ENCODE results near the gene OR5M8. TPM values are rescaled to one million over a fixed set of nuclear protein-coding genes. Genes with fewer than 3 reads are reported as not detected.

Gene OR5M8
- total RNA-seq, 1 experiment from 2014 or later: not detected

DNA sequence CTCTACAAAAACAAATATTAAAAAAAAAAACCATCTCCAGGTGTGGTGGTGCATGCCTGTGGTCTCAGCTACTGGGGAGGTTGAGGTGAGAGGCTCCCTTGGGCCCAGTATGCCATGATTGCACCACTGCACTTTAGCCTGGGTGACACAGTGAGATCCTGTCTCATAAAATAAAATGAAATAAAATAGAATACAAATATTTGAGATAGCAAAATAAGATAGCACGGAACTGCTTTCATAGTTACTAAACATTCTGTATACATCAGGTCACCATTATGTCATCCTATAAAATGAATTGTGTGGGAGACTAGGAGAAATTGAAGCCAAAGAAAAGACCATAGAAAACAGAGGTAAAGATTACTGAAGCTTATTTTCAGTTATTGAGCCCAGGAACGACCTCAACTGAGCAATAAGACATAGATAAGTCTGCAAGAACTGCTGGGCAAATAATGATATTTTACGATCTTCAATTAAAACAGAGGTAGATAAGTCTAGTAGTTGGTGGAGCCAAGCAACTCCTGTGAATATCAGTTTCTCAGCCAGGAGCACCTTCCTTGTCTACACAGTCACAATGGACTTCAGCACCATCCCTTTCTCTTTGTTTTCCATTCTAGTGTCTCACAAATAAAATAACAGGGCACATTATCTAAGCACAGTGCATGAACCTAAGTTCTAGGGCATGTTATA lies 42.0 kb upstream of the OR5M8 start:
- H3K36me3 Mint-ChIP-seq: peaks cover 3% of the 10 kb centered on the region
- H3K27ac Mint-ChIP-seq: no peak overlapping the region
- no peaks in the 10 kb centered on the region; the same call in 1 of the 2 replicates for H3K27me3 Mint-ChIP-seq (ENCODE audit: low read depth)
- H3K4me3 Mint-ChIP-seq: no peak overlapping the region
- ATAC-seq: no peak
- CTCF ChIA-PET: no interaction called here
- H3K4me1 Mint-ChIP-seq: peaks cover under 1% of the 10 kb centered on the region; the same call in 1 of the 2 replicates
- TF ChIP-seq, protein P1, sequence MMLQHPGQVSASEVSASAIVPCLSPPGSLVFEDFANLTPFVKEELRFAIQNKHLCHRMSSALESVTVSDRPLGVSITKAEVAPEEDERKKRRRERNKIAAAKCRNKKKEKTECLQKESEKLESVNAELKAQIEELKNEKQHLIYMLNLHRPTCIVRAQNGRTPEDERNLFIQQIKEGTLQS (CRISPR knock-in tag; conservative IDR thresholded peaks at IDR 0.05): no peak
- no peak for TF ChIP-seq TEAD4 (CRISPR knock-in tag; IDR thresholded peaks at IDR 0.05)
- no peak for TF ChIP-seq ZBTB21 (CRISPR knock-in tag; IDR thresholded peaks at IDR 0.05; ENCODE audit: borderline replicate concordance)
- no peak for TF ChIP-seq HMGA2 (CRISPR knock-in tag; IDR thresholded peaks at IDR 0.05)
- no peak for TF ChIP-seq RELA (CRISPR knock-in tag; IDR thresholded peaks at IDR 0.05; ENCODE audit: borderline replicate concordance)
- TF ChIP-seq TCF7 (CRISPR knock-in tag; IDR thresholded peaks at IDR 0.05; ENCODE audit: low read depth): no peak
- TF ChIP-seq, protein P2, sequence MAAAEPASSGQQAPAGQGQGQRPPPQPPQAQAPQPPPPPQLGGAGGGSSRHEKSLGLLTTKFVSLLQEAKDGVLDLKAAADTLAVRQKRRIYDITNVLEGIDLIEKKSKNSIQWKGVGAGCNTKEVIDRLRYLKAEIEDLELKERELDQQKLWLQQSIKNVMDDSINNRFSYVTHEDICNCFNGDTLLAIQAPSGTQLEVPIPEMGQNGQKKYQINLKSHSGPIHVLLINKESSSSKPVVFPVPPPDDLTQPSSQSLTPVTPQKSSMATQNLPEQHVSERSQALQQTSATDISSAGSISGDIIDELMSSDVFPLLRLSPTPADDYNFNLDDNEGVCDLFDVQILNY (CRISPR knock-in tag; IDR thresholded peaks at IDR 0.05): no peak
- TF ChIP-seq ZNF671 (CRISPR knock-in tag; IDR thresholded peaks at IDR 0.05): no peak
- DNase-seq (ENCODE audit: low spot score): no peak
- peaks cover 20% of the 10 kb centered on the region for H3K9me3 Mint-ChIP-seq
- POLR2A ChIA-PET: no interaction called here

DNA sequence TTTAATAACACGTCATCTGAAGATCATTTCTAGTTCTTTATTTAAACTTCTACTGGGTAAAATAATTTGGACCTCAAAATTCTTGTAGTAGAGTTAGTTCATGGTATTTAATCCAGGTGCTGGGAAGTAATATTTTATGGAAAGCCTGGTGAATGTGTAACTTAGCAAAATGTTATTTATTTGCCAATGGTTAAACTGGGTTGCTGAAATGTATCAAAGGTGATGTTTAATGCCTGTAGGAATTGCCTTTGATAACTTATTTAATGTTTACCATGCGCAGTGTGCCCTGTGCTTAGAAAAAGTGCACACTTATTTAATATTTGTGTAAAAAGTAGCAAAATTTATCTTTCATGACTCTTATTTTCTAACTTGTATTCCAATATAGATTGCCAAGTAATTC lies 40.7 kb upstream of the OR5M8 start:
- ChIA-PET CTCF (no interaction called here), POLR2A (no interaction called here)
- DNase-seq (ENCODE audit: low spot score): no peak
- no peaks in the 10 kb centered on the region; the same call in 1 of the 2 replicates for H3K27me3 Mint-ChIP-seq (ENCODE audit: low read depth)
- H3K27ac Mint-ChIP-seq: no peak overlapping the region
- ATAC-seq: no peak
- peaks cover 11% of the 10 kb centered on the region for H3K9me3 Mint-ChIP-seq
- H3K4me1 Mint-ChIP-seq: peaks cover 4% of the 10 kb centered on the region; the same call in 1 of the 2 replicates
- H3K36me3 Mint-ChIP-seq: peaks cover 3% of the 10 kb centered on the region
- TF ChIP-seq, protein P3, sequence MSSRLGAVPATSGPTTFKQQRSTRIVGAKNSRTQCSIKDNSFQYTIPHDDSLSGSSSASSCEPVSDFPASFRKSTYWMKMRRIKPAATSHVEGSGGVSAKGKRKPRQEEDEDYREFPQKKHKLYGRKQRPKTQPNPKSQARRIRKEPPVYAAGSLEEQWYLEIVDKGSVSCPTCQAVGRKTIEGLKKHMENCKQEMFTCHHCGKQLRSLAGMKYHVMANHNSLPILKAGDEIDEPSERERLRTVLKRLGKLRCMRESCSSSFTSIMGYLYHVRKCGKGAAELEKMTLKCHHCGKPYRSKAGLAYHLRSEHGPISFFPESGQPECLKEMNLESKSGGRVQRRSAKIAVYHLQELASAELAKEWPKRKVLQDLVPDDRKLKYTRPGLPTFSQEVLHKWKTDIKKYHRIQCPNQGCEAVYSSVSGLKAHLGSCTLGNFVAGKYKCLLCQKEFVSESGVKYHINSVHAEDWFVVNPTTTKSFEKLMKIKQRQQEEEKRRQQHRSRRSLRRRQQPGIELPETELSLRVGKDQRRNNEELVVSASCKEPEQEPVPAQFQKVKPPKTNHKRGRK (CRISPR knock-in tag; IDR thresholded peaks at IDR 0.05; ENCODE audit: borderline replicate concordance): no peak
- no peak for TF ChIP-seq ETV6 (CRISPR knock-in tag; IDR thresholded peaks at IDR 0.05)
- TF ChIP-seq, protein P4, sequence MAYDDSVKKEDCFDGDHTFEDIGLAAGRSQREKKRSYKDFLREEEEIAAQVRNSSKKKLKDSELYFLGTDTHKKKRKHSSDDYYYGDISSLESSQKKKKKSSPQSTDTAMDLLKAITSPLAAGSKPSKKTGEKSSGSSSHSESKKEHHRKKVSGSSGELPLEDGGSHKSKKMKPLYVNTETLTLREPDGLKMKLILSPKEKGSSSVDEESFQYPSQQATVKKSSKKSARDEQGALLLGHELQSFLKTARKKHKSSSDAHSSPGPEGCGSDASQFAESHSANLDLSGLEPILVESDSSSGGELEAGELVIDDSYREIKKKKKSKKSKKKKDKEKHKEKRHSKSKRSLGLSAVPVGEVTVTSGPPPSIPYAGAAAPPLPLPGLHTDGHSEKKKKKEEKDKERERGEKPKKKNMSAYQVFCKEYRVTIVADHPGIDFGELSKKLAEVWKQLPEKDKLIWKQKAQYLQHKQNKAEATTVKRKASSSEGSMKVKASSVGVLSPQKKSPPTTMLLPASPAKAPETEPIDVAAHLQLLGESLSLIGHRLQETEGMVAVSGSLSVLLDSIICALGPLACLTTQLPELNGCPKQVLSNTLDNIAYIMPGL (CRISPR knock-in tag; IDR thresholded peaks at IDR 0.05): no peak
- TF ChIP-seq, protein P5, sequence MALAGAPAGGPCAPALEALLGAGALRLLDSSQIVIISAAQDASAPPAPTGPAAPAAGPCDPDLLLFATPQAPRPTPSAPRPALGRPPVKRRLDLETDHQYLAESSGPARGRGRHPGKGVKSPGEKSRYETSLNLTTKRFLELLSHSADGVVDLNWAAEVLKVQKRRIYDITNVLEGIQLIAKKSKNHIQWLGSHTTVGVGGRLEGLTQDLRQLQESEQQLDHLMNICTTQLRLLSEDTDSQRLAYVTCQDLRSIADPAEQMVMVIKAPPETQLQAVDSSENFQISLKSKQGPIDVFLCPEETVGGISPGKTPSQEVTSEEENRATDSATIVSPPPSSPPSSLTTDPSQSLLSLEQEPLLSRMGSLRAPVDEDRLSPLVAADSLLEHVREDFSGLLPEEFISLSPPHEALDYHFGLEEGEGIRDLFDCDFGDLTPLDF (CRISPR knock-in tag; IDR thresholded peaks at IDR 0.05): no peak
- TF ChIP-seq FOXJ3 (CRISPR knock-in tag; IDR thresholded peaks at IDR 0.05; ENCODE audit: borderline replicate concordance): no peak
- no peak for TF ChIP-seq ZNF232 (CRISPR knock-in tag; IDR thresholded peaks at IDR 0.05)
- no peak for TF ChIP-seq NR3C1 (CRISPR knock-in tag; conservative IDR thresholded peaks at IDR 0.05; ENCODE audit: low read depth)
- TF ChIP-seq GRHL2 (CRISPR knock-in tag; IDR thresholded peaks at IDR 0.05; ENCODE audit: insufficient replicate concordance, severe bottlenecking): no peak
- no peak for TF ChIP-seq ZNF138 (CRISPR knock-in tag; conservative IDR thresholded peaks at IDR 0.05)
- no peak for TF ChIP-seq NFE2L1 (CRISPR knock-in tag; IDR thresholded peaks at IDR 0.05)
- no peak overlapping the region for H3K4me3 Mint-ChIP-seq
